ENCODE measurements around the gene DPYSL3. TPM values are rescaled to one million over a fixed set of nuclear protein-coding genes. Genes with fewer than 3 reads are reported as not detected.
A peak's percentile ranks its signal among the peaks of the same experiment; 100 is the strongest.

DPYSL3 gene
- polyA plus RNA-seq, 4 donors, result 2.2 to 32.0 (median 13.7) TPM

- FAIRE-seq (no peak), DNase-seq (no peak)
- no peaks in the 10 kb centered on the region for H3K27me3 ChIP-seq (ENCODE audit: control insufficient read depth in 3 of 3, insufficient read depth in 3 of 3, low read length in 3 of 3)
- peaks cover 0 to 2% (median 0%) of the 10 kb centered on the region in 3 donors for H3K4me1 ChIP-seq (ENCODE audit: control insufficient read depth in 3 of 3, insufficient read depth in 2 of 3, low read depth in 1 of 3, low read length in 2 of 3)
- H3K36me3 ChIP-seq (ENCODE audit: control insufficient read depth in 3 of 3, insufficient read depth in 2 of 3, low read depth in 1 of 3, low read length in 3 of 3), result no peaks in the 10 kb centered on the region
- peaks cover 0 to 3% of the 10 kb centered on the region in 2 donors for H3K9me3 ChIP-seq (ENCODE audit: control insufficient read depth in 2 of 2, insufficient read depth in 1 of 2, low read depth in 1 of 2, low read length in 1 of 2)
- H3K4me3 ChIP-seq (ENCODE audit: low read depth in 1 of 3, low read length in 3 of 3), result no peak overlapping the region
- H3K27ac ChIP-seq (ENCODE audit: low read depth in 1 of 3, low read length in 2 of 3), result peak overlapping the region in 1 of 3 donors; percentile 63
These were observed 30.4 kb downstream of the DPYSL3 start for GRCh38 chr5:147479444-147479843.

GRCh38 chr5:147474140-147474539 is 35.7 kb downstream of the DPYSL3 start:
- no peaks in the 10 kb centered on the region for H3K9me3 ChIP-seq (ENCODE audit: control insufficient read depth in 2 of 2, insufficient read depth in 1 of 2, low read depth in 1 of 2, low read length in 1 of 2)
- H3K27ac ChIP-seq (ENCODE audit: low read depth in 1 of 3, low read length in 2 of 3), result no peak overlapping the region
- no peak for DNase-seq
- no peaks in the 10 kb centered on the region for H3K27me3 ChIP-seq (ENCODE audit: control insufficient read depth in 3 of 3, insufficient read depth in 3 of 3, low read length in 3 of 3)
- 89 to 93% (median 89%) methylated on average over 1 of the region's 1 CpG for WGBS, 3 donors
- no peaks in the 10 kb centered on the region for H3K36me3 ChIP-seq (ENCODE audit: control insufficient read depth in 3 of 3, insufficient read depth in 2 of 3, low read depth in 1 of 3, low read length in 3 of 3)
- no peak overlapping the region for H3K4me3 ChIP-seq (ENCODE audit: low read depth in 1 of 3, low read length in 3 of 3)
- no peak for FAIRE-seq
- H3K4me1 ChIP-seq (ENCODE audit: control insufficient read depth in 3 of 3, insufficient read depth in 2 of 3, low read depth in 1 of 3, low read length in 2 of 3), result no peaks in the 10 kb centered on the region

- H3K27me3 ChIP-seq (ENCODE audit: control insufficient read depth in 3 of 3, insufficient read depth in 3 of 3, low read length in 3 of 3), result no peaks in the 10 kb centered on the region
- FAIRE-seq (no peak), DNase-seq (no peak)
- no peak overlapping the region for H3K4me3 ChIP-seq (ENCODE audit: low read depth in 1 of 3, low read length in 3 of 3)
- 39 to 40% (median 39%) methylated on average over 4 of the region's 4 CpGs for WGBS, 3 donors
- no peaks in the 10 kb centered on the region for H3K36me3 ChIP-seq (ENCODE audit: control insufficient read depth in 3 of 3, insufficient read depth in 2 of 3, low read depth in 1 of 3, low read length in 3 of 3)
- H3K9me3 ChIP-seq (ENCODE audit: control insufficient read depth in 2 of 2, insufficient read depth in 1 of 2, low read depth in 1 of 2, low read length in 1 of 2), result no peaks in the 10 kb centered on the region
- no peaks in the 10 kb centered on the region for H3K4me1 ChIP-seq (ENCODE audit: control insufficient read depth in 3 of 3, insufficient read depth in 2 of 3, low read depth in 1 of 3, low read length in 2 of 3)
- H3K27ac ChIP-seq (ENCODE audit: low read depth in 1 of 3, low read length in 2 of 3), result peak overlapping the region in 1 of 3 donors; percentile 42
These were observed 37.0 kb downstream of the DPYSL3 start for GRCh38 chr5:147472664-147473475.

DNA sequence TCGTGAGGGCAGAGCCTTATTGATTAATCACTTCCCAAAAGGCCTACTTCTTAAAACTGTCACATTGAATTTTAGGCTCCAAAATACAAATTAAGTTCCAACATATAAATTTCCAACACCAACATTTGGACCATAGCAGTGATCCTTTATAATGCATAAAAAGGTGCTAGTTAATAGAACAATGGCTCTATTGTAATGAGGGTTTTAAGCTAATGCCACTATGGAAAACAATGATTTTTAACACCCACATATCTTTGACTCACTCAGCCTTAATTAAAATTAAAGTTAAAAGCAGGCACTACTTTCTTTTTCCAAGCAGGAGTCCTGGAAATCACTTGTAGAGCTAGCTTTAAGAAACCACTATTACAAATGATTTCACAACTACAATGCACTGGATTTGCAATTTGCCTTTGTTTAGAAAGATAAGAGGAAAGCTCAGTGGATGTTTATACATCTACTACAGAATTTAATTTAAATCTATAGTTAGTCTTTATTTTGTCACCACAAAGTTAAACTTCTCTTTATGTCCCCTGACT is 41.8 kb downstream of the DPYSL3 start:
- Histone ChIP-seq H3K9me3 (ENCODE audit: control insufficient read depth in 2 of 2, insufficient read depth in 1 of 2, low read depth in 1 of 2, low read length in 1 of 2) (no peaks in the 10 kb centered on the region), H3K27ac (ENCODE audit: low read depth in 1 of 3, low read length in 2 of 3) (no peak overlapping the region), H3K4me3 (ENCODE audit: low read depth in 1 of 3, low read length in 3 of 3) (no peak overlapping the region), H3K4me1 (ENCODE audit: control insufficient read depth in 3 of 3, insufficient read depth in 2 of 3, low read depth in 1 of 3, low read length in 2 of 3) (no peaks in the 10 kb centered on the region), H3K27me3 (ENCODE audit: control insufficient read depth in 3 of 3, insufficient read depth in 3 of 3, low read length in 3 of 3) (no peaks in the 10 kb centered on the region), H3K36me3 (ENCODE audit: control insufficient read depth in 3 of 3, insufficient read depth in 2 of 3, low read depth in 1 of 3, low read length in 3 of 3) (peaks cover 0 to 2% (median 0%) of the 10 kb centered on the region in 3 donors)
- no peak for FAIRE-seq
- WGBS, 3 donors, result 69 to 81% (median 70%) methylated on average over 1 of the region's 1 CpG
- DNase-seq, result no peak

DNA sequence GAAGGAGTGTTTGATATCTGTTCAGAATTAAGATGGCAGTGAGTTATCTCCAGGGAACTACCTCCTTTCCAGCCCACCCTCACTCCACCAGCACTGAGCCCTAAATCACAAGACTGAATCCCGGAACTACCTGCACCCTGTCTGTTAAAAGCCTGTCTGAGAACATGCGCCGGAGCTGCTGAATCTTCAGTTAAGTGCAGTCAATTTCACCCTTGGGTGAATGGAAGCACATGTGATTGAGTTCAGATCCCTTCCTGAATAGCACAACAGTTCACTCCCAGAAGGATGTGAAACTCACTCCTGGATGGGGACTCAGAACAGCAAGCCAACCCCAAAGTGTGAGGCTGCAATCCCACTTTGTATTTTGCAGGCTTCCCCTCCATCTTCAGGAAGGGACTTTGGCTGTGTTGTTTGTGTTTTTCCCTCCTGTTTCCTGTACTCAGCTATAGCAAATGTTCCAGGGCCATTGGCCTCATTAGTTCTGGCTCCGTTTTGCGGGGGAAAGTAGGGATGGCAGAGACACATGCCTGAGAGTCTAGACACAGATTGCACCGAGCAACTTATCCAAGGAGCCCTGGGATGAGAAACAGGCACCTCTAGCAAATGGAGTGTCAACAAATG is 43.4 kb downstream of the DPYSL3 start:
- no peaks in the 10 kb centered on the region for H3K4me1 ChIP-seq (ENCODE audit: control insufficient read depth in 3 of 3, insufficient read depth in 2 of 3, low read depth in 1 of 3, low read length in 2 of 3)
- H3K27me3 ChIP-seq (ENCODE audit: control insufficient read depth in 3 of 3, insufficient read depth in 3 of 3, low read length in 3 of 3), result no peaks in the 10 kb centered on the region
- DNase-seq, result no peak
- peaks cover 0 to 2% (median 0%) of the 10 kb centered on the region in 3 donors for H3K36me3 ChIP-seq (ENCODE audit: control insufficient read depth in 3 of 3, insufficient read depth in 2 of 3, low read depth in 1 of 3, low read length in 3 of 3)
- H3K9me3 ChIP-seq (ENCODE audit: control insufficient read depth in 2 of 2, insufficient read depth in 1 of 2, low read depth in 1 of 2, low read length in 1 of 2), result no peaks in the 10 kb centered on the region
- FAIRE-seq, result no peak
- H3K27ac ChIP-seq (ENCODE audit: low read depth in 1 of 3, low read length in 2 of 3), result peak overlapping the region in 1 of 3 donors; percentile 42
- 60 to 86% (median 81%) methylated on average over 6 of the region's 6 CpGs for WGBS, 3 donors
- no peak overlapping the region for H3K4me3 ChIP-seq (ENCODE audit: low read depth in 1 of 3, low read length in 3 of 3)

DNA sequence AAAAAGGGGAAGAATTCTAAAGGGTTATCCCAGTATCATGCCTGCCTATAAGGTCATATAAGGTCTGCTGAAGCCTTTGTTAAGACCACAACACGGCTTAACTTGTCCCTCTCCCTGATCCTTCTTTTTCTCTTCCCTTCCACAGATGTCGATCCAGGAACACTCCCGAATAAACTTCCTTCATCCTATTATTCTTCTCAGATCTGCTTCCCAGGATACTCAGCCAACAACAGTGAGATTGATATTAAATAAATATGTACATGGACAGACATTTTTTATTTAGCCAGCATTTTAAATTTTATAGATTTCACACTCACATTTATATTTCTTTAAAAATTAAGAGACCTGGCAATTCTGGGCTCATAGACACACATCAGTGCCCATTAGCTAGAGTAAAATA is 44.1 kb downstream of the DPYSL3 start:
- Histone ChIP-seq H3K36me3 (ENCODE audit: control insufficient read depth in 3 of 3, insufficient read depth in 2 of 3, low read depth in 1 of 3, low read length in 3 of 3) (peaks cover 0 to 2% (median 0%) of the 10 kb centered on the region in 3 donors), H3K4me3 (ENCODE audit: low read depth in 1 of 3, low read length in 3 of 3) (no peak overlapping the region), H3K4me1 (ENCODE audit: control insufficient read depth in 3 of 3, insufficient read depth in 2 of 3, low read depth in 1 of 3, low read length in 2 of 3) (no peaks in the 10 kb centered on the region), H3K9me3 (ENCODE audit: control insufficient read depth in 2 of 2, insufficient read depth in 1 of 2, low read depth in 1 of 2, low read length in 1 of 2) (peaks cover 0 to under 1% of the 10 kb centered on the region in 2 donors), H3K27me3 (ENCODE audit: control insufficient read depth in 3 of 3, insufficient read depth in 3 of 3, low read length in 3 of 3) (peaks cover 0 to 2% (median 0%) of the 10 kb centered on the region in 3 donors), H3K27ac (ENCODE audit: low read depth in 1 of 3, low read length in 2 of 3) (no peak overlapping the region)
- 76 to 93% (median 91%) methylated on average over 3 of the region's 3 CpGs for WGBS, 3 donors
- DNase-seq (no peak), FAIRE-seq (no peak)

GRCh38 chr5:147464211-147464610 is 45.7 kb downstream of the DPYSL3 start:
- Histone ChIP-seq H3K36me3 (ENCODE audit: control insufficient read depth in 3 of 3, insufficient read depth in 2 of 3, low read depth in 1 of 3, low read length in 3 of 3) (peaks cover 0 to 2% (median 0%) of the 10 kb centered on the region in 3 donors), H3K27me3 (ENCODE audit: control insufficient read depth in 3 of 3, insufficient read depth in 3 of 3, low read length in 3 of 3) (peaks cover 0 to 2% (median 0%) of the 10 kb centered on the region in 3 donors), H3K4me3 (ENCODE audit: low read depth in 1 of 3, low read length in 3 of 3) (no peak overlapping the region), H3K4me1 (ENCODE audit: control insufficient read depth in 3 of 3, insufficient read depth in 2 of 3, low read depth in 1 of 3, low read length in 2 of 3) (no peaks in the 10 kb centered on the region), H3K9me3 (ENCODE audit: control insufficient read depth in 2 of 2, insufficient read depth in 1 of 2, low read depth in 1 of 2, low read length in 1 of 2) (peaks cover 0 to 3% of the 10 kb centered on the region in 2 donors), H3K27ac (ENCODE audit: low read depth in 1 of 3, low read length in 2 of 3) (no peak overlapping the region)
- WGBS, 3 donors, result 56 to 67% (median 66%) methylated on average over 5 of the region's 5 CpGs
- FAIRE-seq (no peak), DNase-seq (peak in 1 of 2 donors; percentile 38)

GRCh38 chr5:147461915-147462314 is 48.0 kb downstream of the DPYSL3 start:
- H3K4me1 ChIP-seq (ENCODE audit: control insufficient read depth in 3 of 3, insufficient read depth in 2 of 3, low read depth in 1 of 3, low read length in 2 of 3), result no peaks in the 10 kb centered on the region
- DNase-seq (no peak), FAIRE-seq (no peak)
- peaks cover 0 to 2% (median 0%) of the 10 kb centered on the region in 3 donors for H3K27me3 ChIP-seq (ENCODE audit: control insufficient read depth in 3 of 3, insufficient read depth in 3 of 3, low read length in 3 of 3)
- H3K9me3 ChIP-seq (ENCODE audit: control insufficient read depth in 2 of 2, insufficient read depth in 1 of 2, low read depth in 1 of 2, low read length in 1 of 2), result peaks cover 0 to 3% of the 10 kb centered on the region in 2 donors
- H3K27ac ChIP-seq (ENCODE audit: low read depth in 1 of 3, low read length in 2 of 3), result no peak overlapping the region
- H3K36me3 ChIP-seq (ENCODE audit: control insufficient read depth in 3 of 3, insufficient read depth in 2 of 3, low read depth in 1 of 3, low read length in 3 of 3), result peaks cover 0 to 2% (median 0%) of the 10 kb centered on the region in 3 donors
- 75 to 77% (median 75%) methylated on average over 1 of the region's 1 CpG for WGBS, 3 donors
- no peak overlapping the region for H3K4me3 ChIP-seq (ENCODE audit: low read depth in 1 of 3, low read length in 3 of 3)
